CD4-positive, alpha-beta T cell treated with Interleukin-4 for 1 hour (primary cell): ENCODE results near the gene SART3.
"Not testable (repeated sequence)": the region's sequence is repeated elsewhere in the genome, so short reads cannot be mapped to it uniquely, and the experiment has no call there.

Experiments used
- DNase-seq, 2 donors: peaks; one replicate each; pipeline ENCODE4 v3.0.0-alpha.2; 2020 to 2022

Gene SART3

GRCh38 chr12:108596854-108597558, 36.0 kb upstream of the SART3 start:
- DNase-seq, result no peak

- no peak for DNase-seq
Observed at GRCh38 chr12:108595711-108596647, 35.0 kb upstream of the SART3 start.

- DNase-seq, result no peak
Observed at GRCh38 chr12:108594960-108595710, 34.2 kb upstream of the SART3 start.

- no peak for DNase-seq
Observed at GRCh38 chr12:108594323-108594903, 33.4 kb upstream of the SART3 start.

- DNase-seq, result no peak
Observed at GRCh38 chr12:108592033-108592909, 31.3 kb upstream of the SART3 start.

- DNase-seq, result no peak
Observed at GRCh38 chr12:108591267-108591980, 30.5 kb upstream of the SART3 start.

GRCh38 chr12:108590463-108590862, 29.5 kb upstream of the SART3 start:
- DNase-seq, result not testable (repeated sequence)

- no peak for DNase-seq
Observed at GRCh38 chr12:108589840-108590229, 28.9 kb upstream of the SART3 start.

- DNase-seq, result no peak
Observed at GRCh38 chr12:108589028-108589839, 28.3 kb upstream of the SART3 start.

GRCh38 chr12:108587826-108588225, 26.9 kb upstream of the SART3 start:
- DNase-seq, result no peak

GRCh38 chr12:108586306-108586705, 25.3 kb upstream of the SART3 start:
- DNase-seq, result no peak

GRCh38 chr12:108585864-108586263, 24.9 kb upstream of the SART3 start:
- no peak for DNase-seq

GRCh38 chr12:108584456-108585065, 23.6 kb upstream of the SART3 start:
- no peak for DNase-seq

GRCh38 chr12:108583991-108584390, 23.0 kb upstream of the SART3 start:
- DNase-seq, result no peak

- no peak for DNase-seq
Observed at GRCh38 chr12:108582978-108583770, 22.2 kb upstream of the SART3 start.

- DNase-seq, result no peak
Observed at GRCh38 chr12:108582509-108582908, 21.5 kb upstream of the SART3 start.

- no peak for DNase-seq
Observed at GRCh38 chr12:108581311-108582227, 20.6 kb upstream of the SART3 start.

- DNase-seq, result no peak
Observed at GRCh38 chr12:108580531-108580930, 19.6 kb upstream of the SART3 start.
